WTC11 (cell line): ENCODE data around the gene CEP152. TPM values are rescaled to one million over a fixed set of nuclear protein-coding genes. Genes with fewer than 3 reads are reported as not detected.

ENCODE experiments used
- ATAC-seq: fragments of 200-7000 bp; cut with Tn5 transposase; 2 replicates; pipeline ENCODE4 v1.10.0; 2021; ENCODE audit warnings: mild to moderate bottlenecking, moderate library complexity
- CTCF ChIA-PET: fragments of 300-600 bp; sonication (Branson Sonifier 250); formaldehyde crosslinking; loops from one replicate; lab custom pipeline; 2021; ENCODE audit warnings: antibody characterized with exemption; lab: Charles Lee
- POLR2A ChIA-PET: fragments of 350-600 bp; sonication (Branson Sonifier 250); formaldehyde crosslinking; loops from one replicate; lab custom pipeline; 2021; ENCODE audit warnings: antibody characterized with exemption; lab: Charles Lee
- DNase-seq: peaks from one replicate; pipeline ENCODE4 v3.0.0; 2021; ENCODE audit warnings: low spot score
- H3K27ac Mint-ChIP-seq: 2 replicates; pipeline ENCODE4 v1.8.0; 2021; ENCODE audit warnings: mixed read lengths
- H3K27me3 Mint-ChIP-seq: 2 replicates; pipeline ENCODE4 v1.8.0; 2021; ENCODE audit warnings: low read depth, mild to moderate bottlenecking, moderate library complexity, mixed read lengths
- H3K36me3 Mint-ChIP-seq: 2 replicates; pipeline ENCODE4 v1.8.0; 2021; ENCODE audit warnings: mixed read lengths
- H3K4me1 Mint-ChIP-seq: 2 replicates; pipeline ENCODE4 v1.8.0; 2022; ENCODE audit warnings: mixed read lengths
- H3K4me3 Mint-ChIP-seq: 2 replicates; pipeline ENCODE4 v1.8.0; 2021; ENCODE audit warnings: mild to moderate bottlenecking, moderate library complexity, mixed read lengths
- H3K9me3 Mint-ChIP-seq: 2 replicates; pipeline ENCODE4 v1.8.0; 2021; ENCODE audit warnings: mixed read lengths
- ATF6 ChIP-seq: sonication (generic); formaldehyde crosslinking; IDR thresholded peaks from 2 replicates; pipeline ENCODE4 v1.8.1; 2023; ENCODE audit warnings: mild to moderate bottlenecking, missing genetic modification reagents
- ELF4 ChIP-seq: sonication (generic); formaldehyde crosslinking; IDR thresholded peaks from 2 replicates; pipeline ENCODE4 v1.8.1; 2022; ENCODE audit warnings: low read depth, mild to moderate bottlenecking, moderate library complexity, missing genetic modification reagents
- ETV6 ChIP-seq: sonication (generic); formaldehyde crosslinking; IDR thresholded peaks from 2 replicates; pipeline ENCODE4 v1.8.1; 2022; ENCODE audit warnings: mild to moderate bottlenecking, missing genetic modification reagents
- FOXP1 ChIP-seq: sonication (generic); formaldehyde crosslinking; IDR thresholded peaks from 2 replicates; pipeline ENCODE4 v1.8.0; 2022; ENCODE audit warnings: missing genetic modification reagents, mild to moderate bottlenecking, moderate library complexity, borderline replicate concordance
- JAZF1 ChIP-seq: fragments of 250-450 bp; sonication (Bioruptor Pico); IDR thresholded peaks from 2 replicates; pipeline ENCODE4 v1.9.0; 2021; ENCODE audit warnings: moderate library complexity, mild to moderate bottlenecking, inconsistent platforms
- MYBL2 ChIP-seq: sonication (generic); formaldehyde crosslinking; IDR thresholded peaks from 2 replicates; pipeline ENCODE4 v1.8.1; 2023; ENCODE audit warnings: mild to moderate bottlenecking, moderate library complexity, missing genetic modification reagents
- SMAD4 ChIP-seq: sonication (generic); formaldehyde crosslinking; IDR thresholded peaks from 2 replicates; pipeline ENCODE4 v1.8.0; 2022; ENCODE audit warnings: mild to moderate bottlenecking, missing genetic modification reagents
- SP1 ChIP-seq: sonication (generic); formaldehyde crosslinking; conservative IDR thresholded peaks from 2 replicates; pipeline ENCODE4 v1.8.1; 2022; ENCODE audit warnings: missing genetic modification reagents
- TCF7 ChIP-seq: sonication (generic); formaldehyde crosslinking; IDR thresholded peaks from 2 replicates; pipeline ENCODE4 v1.8.0; 2022; ENCODE audit warnings: mild to moderate bottlenecking, low read depth, missing genetic modification reagents, moderate library complexity
- ZNF138 ChIP-seq: sonication (generic); formaldehyde crosslinking; conservative IDR thresholded peaks from 2 replicates; pipeline ENCODE4 v1.8.1; 2022; ENCODE audit warnings: mild to moderate bottlenecking, moderate library complexity, missing genetic modification reagents
- ZNF263 ChIP-seq: sonication (generic); formaldehyde crosslinking; IDR thresholded peaks from 2 replicates; pipeline ENCODE4 v1.8.1; 2022; ENCODE audit warnings: low read depth, mild to moderate bottlenecking, moderate library complexity, missing genetic modification reagents
- ZNF317 ChIP-seq: sonication (generic); formaldehyde crosslinking; IDR thresholded peaks from 2 replicates; pipeline ENCODE4 v1.8.1; 2023; ENCODE audit warnings: low read depth, mild to moderate bottlenecking, moderate library complexity, missing genetic modification reagents, borderline replicate concordance
- ZNF416 ChIP-seq: fragments of 250-450 bp; sonication (Bioruptor Pico); IDR thresholded peaks from 2 replicates; pipeline ENCODE4 v1.9.0; 2021; ENCODE audit warnings: mild to moderate bottlenecking, inconsistent platforms
- ZNF425 ChIP-seq: fragments of 250-450 bp; sonication (Bioruptor Pico); conservative IDR thresholded peaks from 2 replicates; pipeline ENCODE4 v1.9.0; 2021; ENCODE audit warnings: mild to moderate bottlenecking
- total RNA-seq: library from RNA; stranded (reverse); gene quantifications from 3 replicates; pipeline ENCODE4 v1.2.3, GENCODE V29; 2021
- TF ChIP-seq, protein P1 (sequence below): sonication (generic); formaldehyde crosslinking; IDR thresholded peaks from 2 replicates; pipeline ENCODE4 v1.8.0; 2023; ENCODE audit warnings: missing genetic modification reagents, mild to moderate bottlenecking, borderline replicate concordance
- TF ChIP-seq, protein P2 (sequence below): sonication (generic); formaldehyde crosslinking; conservative IDR thresholded peaks from 2 replicates; pipeline ENCODE4 v1.8.1; 2022; ENCODE audit warnings: mild to moderate bottlenecking, missing genetic modification reagents
- TF ChIP-seq, protein P3 (sequence below): sonication (generic); formaldehyde crosslinking; IDR thresholded peaks from 2 replicates; pipeline ENCODE4 v1.8.1; 2022; ENCODE audit warnings: mild to moderate bottlenecking, moderate library complexity, missing genetic modification reagents

Gene CEP152
- total RNA-seq, 1 experiment from 2014 or later = 16.7 TPM

DNA sequence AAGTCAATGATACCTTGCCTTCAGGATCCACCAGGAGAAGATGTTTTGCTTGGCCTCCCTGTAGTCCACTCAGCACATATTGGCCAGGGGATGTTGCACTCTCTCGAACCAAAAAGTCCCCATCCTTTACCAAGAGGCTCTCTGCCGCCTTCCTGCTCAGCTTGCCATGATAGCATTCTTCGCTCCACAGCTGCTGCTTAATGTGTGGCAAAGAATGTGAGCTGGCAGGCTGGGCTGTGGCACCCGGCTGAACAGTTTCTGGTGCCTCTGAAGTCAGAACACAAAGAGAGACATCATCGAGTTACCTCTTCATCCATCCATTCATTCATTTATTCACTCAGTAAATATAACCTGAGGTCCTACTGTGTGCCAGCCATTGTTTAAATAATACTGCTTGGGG is 23.9 kb upstream of the CEP152 start:
- DNase-seq (no peak), ATAC-seq (no peak)
- H3K9me3 Mint-ChIP-seq = peaks cover 7% of the 10 kb centered on the region
- no peak overlapping the region for H3K27ac Mint-ChIP-seq
- POLR2A ChIA-PET = interaction anchor here (0.6 kb wide), 1 partner anchor 159 kb away, joined by 3 read pairs; no protein-coding TSS in a partner anchor
- H3K36me3 Mint-ChIP-seq = no peaks in the 10 kb centered on the region
- H3K4me3 Mint-ChIP-seq = no peak overlapping the region
- no peaks in the 10 kb centered on the region for H3K4me1 Mint-ChIP-seq
- H3K27me3 Mint-ChIP-seq = no peaks in the 10 kb centered on the region
- no peak for TF ChIP-seq ZNF416
- no peak for TF ChIP-seq SP1 (CRISPR knock-in tag)
- no peak for TF ChIP-seq SMAD4 (CRISPR knock-in tag)
- TF ChIP-seq ZNF263 (CRISPR knock-in tag) = no peak
- TF ChIP-seq ZNF138 = no peak
- no peak for TF ChIP-seq JAZF1 (CRISPR knock-in tag)
- TF ChIP-seq, protein P1, sequence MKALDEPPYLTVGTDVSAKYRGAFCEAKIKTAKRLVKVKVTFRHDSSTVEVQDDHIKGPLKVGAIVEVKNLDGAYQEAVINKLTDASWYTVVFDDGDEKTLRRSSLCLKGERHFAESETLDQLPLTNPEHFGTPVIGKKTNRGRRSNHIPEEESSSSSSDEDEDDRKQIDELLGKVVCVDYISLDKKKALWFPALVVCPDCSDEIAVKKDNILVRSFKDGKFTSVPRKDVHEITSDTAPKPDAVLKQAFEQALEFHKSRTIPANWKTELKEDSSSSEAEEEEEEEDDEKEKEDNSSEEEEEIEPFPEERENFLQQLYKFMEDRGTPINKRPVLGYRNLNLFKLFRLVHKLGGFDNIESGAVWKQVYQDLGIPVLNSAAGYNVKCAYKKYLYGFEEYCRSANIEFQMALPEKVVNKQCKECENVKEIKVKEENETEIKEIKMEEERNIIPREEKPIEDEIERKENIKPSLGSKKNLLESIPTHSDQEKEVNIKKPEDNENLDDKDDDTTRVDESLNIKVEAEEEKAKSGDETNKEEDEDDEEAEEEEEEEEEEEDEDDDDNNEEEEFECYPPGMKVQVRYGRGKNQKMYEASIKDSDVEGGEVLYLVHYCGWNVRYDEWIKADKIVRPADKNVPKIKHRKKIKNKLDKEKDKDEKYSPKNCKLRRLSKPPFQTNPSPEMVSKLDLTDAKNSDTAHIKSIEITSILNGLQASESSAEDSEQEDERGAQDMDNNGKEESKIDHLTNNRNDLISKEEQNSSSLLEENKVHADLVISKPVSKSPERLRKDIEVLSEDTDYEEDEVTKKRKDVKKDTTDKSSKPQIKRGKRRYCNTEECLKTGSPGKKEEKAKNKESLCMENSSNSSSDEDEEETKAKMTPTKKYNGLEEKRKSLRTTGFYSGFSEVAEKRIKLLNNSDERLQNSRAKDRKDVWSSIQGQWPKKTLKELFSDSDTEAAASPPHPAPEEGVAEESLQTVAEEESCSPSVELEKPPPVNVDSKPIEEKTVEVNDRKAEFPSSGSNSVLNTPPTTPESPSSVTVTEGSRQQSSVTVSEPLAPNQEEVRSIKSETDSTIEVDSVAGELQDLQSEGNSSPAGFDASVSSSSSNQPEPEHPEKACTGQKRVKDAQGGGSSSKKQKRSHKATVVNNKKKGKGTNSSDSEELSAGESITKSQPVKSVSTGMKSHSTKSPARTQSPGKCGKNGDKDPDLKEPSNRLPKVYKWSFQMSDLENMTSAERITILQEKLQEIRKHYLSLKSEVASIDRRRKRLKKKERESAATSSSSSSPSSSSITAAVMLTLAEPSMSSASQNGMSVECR (CRISPR knock-in tag) = no peak
- TF ChIP-seq ZNF425 (CRISPR knock-in tag) = no peak
- TF ChIP-seq, protein P2, sequence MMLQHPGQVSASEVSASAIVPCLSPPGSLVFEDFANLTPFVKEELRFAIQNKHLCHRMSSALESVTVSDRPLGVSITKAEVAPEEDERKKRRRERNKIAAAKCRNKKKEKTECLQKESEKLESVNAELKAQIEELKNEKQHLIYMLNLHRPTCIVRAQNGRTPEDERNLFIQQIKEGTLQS = no peak
- TF ChIP-seq ATF6 = no peak
- TF ChIP-seq TCF7 = no peak
- no peak for TF ChIP-seq ETV6
- TF ChIP-seq FOXP1 (CRISPR knock-in tag) = no peak
- no peak for TF ChIP-seq ZNF317 (CRISPR knock-in tag)
- no peak for TF ChIP-seq ELF4 (CRISPR knock-in tag)
- TF ChIP-seq MYBL2 = no peak
- TF ChIP-seq, protein P3, sequence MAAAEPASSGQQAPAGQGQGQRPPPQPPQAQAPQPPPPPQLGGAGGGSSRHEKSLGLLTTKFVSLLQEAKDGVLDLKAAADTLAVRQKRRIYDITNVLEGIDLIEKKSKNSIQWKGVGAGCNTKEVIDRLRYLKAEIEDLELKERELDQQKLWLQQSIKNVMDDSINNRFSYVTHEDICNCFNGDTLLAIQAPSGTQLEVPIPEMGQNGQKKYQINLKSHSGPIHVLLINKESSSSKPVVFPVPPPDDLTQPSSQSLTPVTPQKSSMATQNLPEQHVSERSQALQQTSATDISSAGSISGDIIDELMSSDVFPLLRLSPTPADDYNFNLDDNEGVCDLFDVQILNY (CRISPR knock-in tag) = no peak
- CTCF ChIA-PET = interaction anchor here (0.5 kb wide), 1 partner anchor 298 kb away, joined by 3 read pairs; no protein-coding TSS in a partner anchor
